ENCODE data around the gene UNC13A.

UNC13A gene

GRCh38 chr19:17648097-17648660 lies 40.0 kb downstream of the UNC13A start:
- no peak for TF ChIP-seq SIN3A (IDR thresholded peaks at IDR 0.05; ENCODE audit: borderline replicate concordance, insufficient read depth, low read length)
- no peak for TF ChIP-seq TAF1 (IDR thresholded peaks at IDR 0.05; ENCODE audit: borderline replicate concordance, insufficient read depth, low read length)
- no peak for TF ChIP-seq FOXP2 (optimal IDR thresholded peaks at IDR 0.05; ENCODE audit: borderline replicate concordance, extremely low read depth, extremely low read length, insufficient read depth)
- no peak for TF ChIP-seq REST (IDR thresholded peaks at IDR 0.05; ENCODE audit: insufficient read depth in 1 of 2, low read depth in 2 of 2, low read length in 2 of 2)
- TF ChIP-seq POLR2AphosphoS5 (IDR thresholded peaks at IDR 0.05; ENCODE audit: low read depth, low read length) = no peak

DNA sequence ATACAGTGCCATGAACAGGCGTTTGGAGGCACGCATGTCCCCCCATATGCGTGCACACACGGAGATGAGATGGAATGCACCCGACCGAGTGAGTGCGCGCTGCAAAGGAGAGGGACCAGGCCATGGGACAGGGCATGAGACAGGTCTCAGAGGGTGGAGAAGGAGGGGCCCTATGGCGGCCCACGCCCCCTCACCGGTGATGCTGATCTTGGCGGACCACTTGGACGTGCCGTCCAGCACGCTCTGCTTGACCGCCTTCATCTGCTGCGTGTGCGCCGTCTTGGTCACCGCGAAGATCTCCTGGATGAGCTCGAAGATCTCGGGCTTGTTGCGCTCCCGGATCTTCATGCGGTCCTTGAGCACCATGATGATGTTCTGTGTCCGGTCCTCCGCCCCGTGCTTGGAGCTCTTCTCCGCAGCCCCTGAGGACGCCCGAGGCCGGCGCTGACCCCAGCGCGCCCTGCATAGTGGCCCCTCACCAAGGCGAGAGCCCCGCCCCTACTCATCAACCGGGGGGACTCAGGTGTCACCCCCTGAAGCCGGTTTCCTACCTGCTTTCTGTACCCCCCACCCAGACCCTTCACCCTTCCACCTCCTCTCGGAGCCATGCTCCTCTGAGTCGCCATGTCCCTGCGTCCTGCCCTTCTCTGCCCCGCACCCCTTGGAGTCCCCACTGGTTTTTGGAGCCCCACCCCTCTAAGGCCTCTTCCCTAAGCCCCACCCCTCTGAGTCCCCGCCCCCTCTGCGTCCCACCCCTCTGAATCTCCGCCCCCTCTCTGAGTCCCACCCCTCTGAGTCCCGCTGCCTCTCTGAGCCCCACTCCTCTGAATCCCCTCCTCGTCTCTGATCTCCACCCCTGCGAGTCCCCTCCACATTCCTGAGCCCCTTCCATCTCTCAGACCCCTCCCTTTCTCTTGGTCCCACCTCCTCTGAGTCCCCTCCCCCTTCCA lies 40.8 kb downstream of the UNC13A start:
- no peak for TF ChIP-seq TAF1 (IDR thresholded peaks at IDR 0.05; ENCODE audit: borderline replicate concordance, insufficient read depth, low read length)
- TF ChIP-seq FOXP2 (optimal IDR thresholded peaks at IDR 0.05; ENCODE audit: borderline replicate concordance, extremely low read depth, extremely low read length, insufficient read depth) = no peak

GRCh38 chr19:17646441-17646840 lies 41.7 kb downstream of the UNC13A start:
- no peak for TF ChIP-seq POLR2AphosphoS5 (IDR thresholded peaks at IDR 0.05; ENCODE audit: low read depth, low read length)
- TF ChIP-seq REST (IDR thresholded peaks at IDR 0.05; ENCODE audit: insufficient read depth in 1 of 2, low read depth in 2 of 2, low read length in 2 of 2) = no peak

GRCh38 chr19:17645339-17645963 lies 42.7 kb downstream of the UNC13A start:
- no peak for TF ChIP-seq REST (IDR thresholded peaks at IDR 0.05; ENCODE audit: insufficient read depth in 1 of 2, low read depth in 2 of 2, low read length in 2 of 2)
- TF ChIP-seq FOXP2 (optimal IDR thresholded peaks at IDR 0.05; ENCODE audit: borderline replicate concordance, extremely low read depth, extremely low read length, insufficient read depth) = no peak
- no peak for TF ChIP-seq TAF1 (IDR thresholded peaks at IDR 0.05; ENCODE audit: borderline replicate concordance, insufficient read depth, low read length)
- TF ChIP-seq POLR2AphosphoS5 (IDR thresholded peaks at IDR 0.05; ENCODE audit: low read depth, low read length) = no peak
- no peak for TF ChIP-seq SIN3A (IDR thresholded peaks at IDR 0.05; ENCODE audit: borderline replicate concordance, insufficient read depth, low read length)

- TF ChIP-seq FOXP2 (optimal IDR thresholded peaks at IDR 0.05; ENCODE audit: borderline replicate concordance, extremely low read depth, extremely low read length, insufficient read depth) = no peak
- no peak for TF ChIP-seq SIN3A (IDR thresholded peaks at IDR 0.05; ENCODE audit: borderline replicate concordance, insufficient read depth, low read length)
- no peak for TF ChIP-seq REST (IDR thresholded peaks at IDR 0.05; ENCODE audit: insufficient read depth in 1 of 2, low read depth in 2 of 2, low read length in 2 of 2)
- no peak for TF ChIP-seq TAF1 (IDR thresholded peaks at IDR 0.05; ENCODE audit: borderline replicate concordance, insufficient read depth, low read length)
Observed at GRCh38 chr19:17642656-17643055, 45.5 kb downstream of the UNC13A start.

Measured in PFSK-1 (cell line).